Activated T-cell treated with anti-CD3 and anti-CD28 coated beads, Interleukin-2, amount 50 U/mL, for 4 hours (primary cell): ENCODE results near the gene ACSL4. TPM values are rescaled to one million over a fixed set of nuclear protein-coding genes. Genes with fewer than 3 reads are reported as not detected.
A peak's percentile ranks its signal among the peaks of the same experiment; 100 is the strongest.
"Not testable (repeated sequence)": the region's sequence is repeated elsewhere in the genome, so short reads cannot be mapped to it uniquely, and the experiment has no call there.

Source experiments
- ATAC-seq, 2 donors: fragments of 200-7000 bp; cut with Tn5 transposase; one replicate each; pipeline ENCODE4 v1.10.0; 2021
- DNase-seq: peaks from one replicate; pipeline ENCODE4 v3.0.0-alpha.2; 2020
- H3K27me3 Mint-ChIP-seq: one replicate; pipeline ENCODE4 v1.8.0; 2021; ENCODE audit warnings: low read depth, mixed read lengths
- H3K36me3 Mint-ChIP-seq: one replicate; pipeline ENCODE4 v1.8.0; 2022; ENCODE audit warnings: mixed read lengths; ENCODE audit not compliant: insufficient read depth
- H3K4me1 Mint-ChIP-seq: one replicate; pipeline ENCODE4 v1.8.0; 2021; ENCODE audit warnings: low read depth, mixed read lengths
- H3K4me3 Mint-ChIP-seq: one replicate; pipeline ENCODE4 v1.8.0; 2021; ENCODE audit warnings: mild to moderate bottlenecking, moderate library complexity, mixed read lengths
- H3K9me3 Mint-ChIP-seq: one replicate; pipeline ENCODE4 v1.8.0; 2021; ENCODE audit warnings: mixed read lengths
- total RNA-seq, 3 donors: library from RNA; stranded (reverse); gene quantifications; one replicate each; pipeline ENCODE4 v1.2.1, GENCODE V29; 2021

The ACSL4 gene
- total RNA-seq, 3 donors from 2014 or later: 59.7 to 66.7 (median 63.1) TPM

DNA sequence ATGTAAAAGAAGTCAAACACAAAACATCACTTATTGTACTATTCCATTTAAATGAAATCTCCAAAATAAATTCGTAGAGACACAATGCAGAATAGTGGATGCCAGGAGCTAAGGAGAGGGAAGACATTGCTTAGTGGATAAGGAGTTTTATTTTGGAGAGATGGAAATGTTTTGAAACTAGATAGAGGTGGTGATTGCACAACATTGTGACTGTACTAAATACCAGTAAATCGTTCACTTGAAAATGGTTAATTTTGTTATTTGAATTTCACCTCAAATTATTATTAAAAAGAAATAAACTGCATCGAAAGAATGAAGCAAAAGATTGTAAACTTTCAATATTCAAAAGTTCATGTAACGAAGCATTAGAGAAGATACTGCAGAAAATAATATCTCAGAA, 9.7 kb upstream of the ACSL4 start:
- no peaks in the 10 kb centered on the region for H3K36me3 Mint-ChIP-seq
- no peaks in the 10 kb centered on the region for H3K27me3 Mint-ChIP-seq
- no peaks in the 10 kb centered on the region for H3K9me3 Mint-ChIP-seq
- DNase-seq (no peak), ATAC-seq (no peak)
- no peak overlapping the region for H3K4me3 Mint-ChIP-seq
- no peaks in the 10 kb centered on the region for H3K4me1 Mint-ChIP-seq

DNA sequence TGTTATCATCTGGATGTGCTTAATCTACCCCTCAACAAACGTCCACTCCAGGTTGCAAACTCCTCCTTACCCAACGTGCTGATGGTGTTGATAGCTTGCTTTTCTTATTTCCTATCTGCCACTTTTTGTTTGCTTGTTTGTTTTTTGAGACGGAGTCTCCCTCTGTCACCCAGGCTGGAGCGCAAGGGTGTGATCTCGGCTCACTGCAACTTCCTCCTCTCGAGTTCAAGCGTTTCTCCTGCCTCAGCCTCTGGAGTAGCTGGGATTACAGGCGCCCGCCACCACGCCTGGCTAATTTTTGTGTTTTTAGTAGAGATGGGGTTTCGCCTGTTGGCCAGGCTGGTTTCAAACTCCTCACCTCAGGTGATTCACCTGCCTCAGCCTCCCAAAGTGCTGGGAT, 7.8 kb upstream of the ACSL4 start:
- H3K4me1 Mint-ChIP-seq, H3K4me3 Mint-ChIP-seq, H3K27me3 Mint-ChIP-seq, H3K36me3 Mint-ChIP-seq, DNase-seq, H3K9me3 Mint-ChIP-seq, ATAC-seq: not testable (repeated sequence)

DNA sequence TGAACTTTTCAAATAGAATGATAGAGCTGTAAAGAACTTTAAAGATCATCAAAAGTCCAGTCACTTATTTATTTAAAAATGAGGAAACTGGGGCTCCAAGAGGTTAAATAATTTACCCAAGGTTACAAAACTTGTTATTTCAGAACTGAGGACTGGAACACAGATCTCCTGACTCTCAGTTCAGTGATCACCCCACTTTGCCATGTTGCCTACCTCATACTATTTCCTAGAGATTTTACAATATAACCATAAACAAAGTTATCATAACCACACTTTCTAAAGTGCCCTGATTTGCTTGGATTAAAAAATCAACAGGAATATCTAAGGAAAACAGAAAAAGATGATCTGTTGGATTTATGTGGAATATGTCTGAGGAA, 7.4 kb upstream of the ACSL4 start:
- H3K36me3 Mint-ChIP-seq: no peaks in the 10 kb centered on the region
- DNase-seq (no peak), ATAC-seq (no peak)
- H3K4me1 Mint-ChIP-seq: no peaks in the 10 kb centered on the region
- H3K4me3 Mint-ChIP-seq: no peak overlapping the region
- H3K27me3 Mint-ChIP-seq: no peaks in the 10 kb centered on the region
- H3K9me3 Mint-ChIP-seq: no peaks in the 10 kb centered on the region

DNA sequence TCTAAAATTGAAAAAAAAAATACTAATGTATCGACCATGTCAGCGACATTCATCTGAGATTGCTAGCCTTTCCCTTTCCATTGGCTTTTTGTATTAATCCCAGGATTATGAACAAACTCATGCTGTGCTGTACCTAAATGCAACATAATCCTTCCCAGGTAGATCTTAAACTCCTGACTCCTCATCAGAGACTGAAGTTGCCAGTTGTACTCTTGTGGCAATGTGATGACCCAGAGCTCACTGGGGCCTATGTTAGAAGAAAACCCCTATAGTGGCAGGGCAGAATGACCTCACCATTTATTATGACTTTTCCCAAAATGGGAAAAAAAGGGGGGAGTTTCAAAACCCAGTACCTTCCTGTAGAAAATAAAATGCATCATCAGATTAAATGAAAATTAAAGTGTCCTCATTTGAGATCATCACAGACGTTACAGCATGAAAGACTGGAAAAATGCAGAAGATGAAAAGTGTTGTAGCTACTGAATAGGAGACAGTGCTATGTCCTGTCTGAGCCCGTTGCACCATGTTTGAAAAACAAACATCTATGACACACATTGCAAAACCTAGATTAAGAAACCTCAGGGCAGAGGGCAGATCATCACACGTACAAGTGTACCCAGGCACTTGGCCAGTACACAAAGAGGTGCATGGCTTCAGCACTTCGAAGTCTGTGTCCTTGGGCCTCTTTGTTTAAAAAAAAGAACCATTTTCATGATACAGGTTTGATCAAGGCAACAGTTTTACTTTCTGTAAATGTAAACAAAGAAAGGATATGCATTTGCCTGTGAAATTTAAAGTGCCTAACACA, 6.8 kb upstream of the ACSL4 start:
- Mint-ChIP-seq H3K36me3 (no peaks in the 10 kb centered on the region), H3K4me3 (no peak overlapping the region), H3K9me3 (no peaks in the 10 kb centered on the region), H3K27me3 (no peaks in the 10 kb centered on the region), H3K4me1 (no peaks in the 10 kb centered on the region)
- DNase-seq: no peak
- no peak for ATAC-seq

DNA sequence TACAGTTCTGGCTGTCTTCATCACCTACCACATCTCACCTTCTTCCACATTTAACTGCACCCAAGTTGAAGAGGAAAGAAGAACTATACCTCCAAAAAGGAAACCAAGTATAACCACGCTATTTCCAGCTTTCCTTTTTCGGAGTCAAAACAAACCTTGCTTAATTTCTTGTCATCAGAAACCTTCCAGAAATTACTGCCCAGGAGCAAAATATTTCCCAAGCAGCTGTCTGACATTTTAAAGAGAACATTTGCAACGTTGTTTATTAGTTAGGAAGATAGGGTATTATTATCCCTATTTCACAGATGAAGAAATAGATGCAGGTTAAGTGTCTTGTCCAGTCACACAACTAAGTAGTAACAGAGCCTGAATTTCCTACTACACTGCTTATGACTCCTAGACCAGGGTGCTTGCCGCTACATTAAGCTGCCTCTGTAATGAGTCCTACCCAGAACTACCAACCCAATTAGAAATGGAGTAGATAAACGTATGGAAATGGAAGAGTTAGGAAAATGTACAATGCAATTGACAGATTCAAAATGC, 2.2 kb upstream of the ACSL4 start:
- Mint-ChIP-seq H3K27me3 (no peaks in the 10 kb centered on the region), H3K9me3 (no peaks in the 10 kb centered on the region), H3K36me3 (peaks cover 1% of the 10 kb centered on the region), H3K4me1 (peaks cover 10% of the 10 kb centered on the region), H3K4me3 (no peak overlapping the region)
- DNase-seq (no peak), ATAC-seq (no peak)

DNA sequence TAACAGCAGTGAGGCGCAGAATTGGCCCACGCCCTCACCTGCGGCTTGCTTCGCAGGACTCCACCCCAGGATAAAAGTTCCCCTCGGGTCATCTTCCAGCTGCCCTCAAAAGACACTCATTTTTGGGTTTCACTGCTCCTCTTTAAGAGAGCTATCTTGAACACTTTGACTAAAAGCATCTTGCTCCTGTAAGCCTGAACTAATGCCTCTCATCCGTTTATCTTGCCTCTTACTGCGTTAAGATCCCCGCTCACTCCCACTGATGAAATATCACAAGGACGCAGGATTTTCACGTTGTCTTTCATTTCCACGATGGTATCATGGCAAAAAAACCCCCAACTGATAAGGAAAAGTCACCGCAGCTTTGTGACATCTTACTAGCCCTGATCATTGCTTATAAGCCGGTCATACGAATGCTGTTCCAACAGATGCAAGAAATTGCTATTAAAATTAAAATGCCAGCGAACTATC, 591 bp upstream of the ACSL4 start:
- Mint-ChIP-seq H3K36me3 (peaks cover 11% of the 10 kb centered on the region), H3K4me1 (peaks cover 21% of the 10 kb centered on the region), H3K9me3 (no peaks in the 10 kb centered on the region), H3K27me3 (no peaks in the 10 kb centered on the region), H3K4me3 (peak overlapping the region; percentile 87)
- ATAC-seq (no peak), DNase-seq (no peak)

DNA sequence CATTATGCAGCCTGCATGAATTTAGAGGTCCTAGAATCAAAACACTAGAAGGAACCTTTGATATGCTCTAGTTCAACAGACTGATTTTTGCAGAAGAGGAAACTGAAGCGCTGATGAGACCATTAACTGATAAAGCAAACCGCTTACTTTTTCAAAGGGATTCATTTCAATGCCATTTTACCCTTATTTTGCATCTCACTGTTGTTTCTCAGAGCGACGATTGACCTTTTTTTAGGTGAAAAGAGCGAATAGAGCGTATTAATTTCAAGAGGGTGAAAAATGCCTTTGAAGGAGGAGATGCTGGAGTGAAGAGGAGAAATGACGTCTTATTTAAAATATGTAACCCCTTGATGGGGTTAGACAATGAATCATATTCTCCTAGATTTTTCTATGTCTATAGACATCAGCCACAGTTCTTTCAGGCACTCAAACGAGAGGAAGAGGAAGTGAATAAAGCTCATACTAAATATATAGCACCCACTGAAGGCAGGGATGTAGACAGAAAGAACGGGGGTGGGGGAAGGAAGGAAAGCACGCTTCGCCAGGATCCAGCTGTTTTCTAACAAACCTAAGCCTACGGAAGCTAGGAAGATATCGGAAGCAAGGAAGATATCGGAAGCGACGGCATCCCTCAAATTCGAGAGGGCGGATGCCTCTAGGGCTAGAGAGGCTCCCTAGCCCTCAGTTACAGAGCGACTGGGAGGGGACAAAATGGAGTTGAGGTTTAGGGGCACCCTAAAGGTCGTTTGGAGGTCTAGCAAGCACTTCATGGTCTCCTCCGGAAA, 848 bp downstream of the ACSL4 start:
- Mint-ChIP-seq H3K4me3 (peak overlapping the region; percentile 95), H3K36me3 (peaks cover 11% of the 10 kb centered on the region), H3K27me3 (no peaks in the 10 kb centered on the region), H3K9me3 (no peaks in the 10 kb centered on the region), H3K4me1 (peaks cover 33% of the 10 kb centered on the region)
- ATAC-seq (peak; percentile 52 to 57), DNase-seq (peak; percentile 7)

DNA sequence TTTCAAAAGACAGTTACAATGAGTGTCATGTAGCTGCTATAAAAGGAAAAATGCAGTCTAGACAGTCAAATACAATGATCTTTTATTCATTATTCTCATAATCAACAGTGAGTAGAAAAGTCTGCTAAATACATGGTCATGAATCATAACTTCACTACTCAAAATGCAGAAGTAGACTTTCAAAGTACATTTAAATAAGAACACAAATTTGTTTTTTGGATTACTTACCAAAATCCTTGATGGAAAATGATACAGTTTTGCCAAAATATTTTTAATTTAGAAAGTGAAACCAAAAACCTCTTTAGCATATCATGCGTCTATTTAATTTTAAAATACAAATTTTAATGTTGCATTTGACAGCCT, 4.9 kb downstream of the ACSL4 start:
- DNase-seq (no peak), ATAC-seq (no peak)
- no peaks in the 10 kb centered on the region for H3K9me3 Mint-ChIP-seq
- H3K4me3 Mint-ChIP-seq: peak overlapping the region; percentile 45
- peaks cover 15% of the 10 kb centered on the region for H3K36me3 Mint-ChIP-seq
- H3K4me1 Mint-ChIP-seq: peaks cover 30% of the 10 kb centered on the region
- no peaks in the 10 kb centered on the region for H3K27me3 Mint-ChIP-seq

DNA sequence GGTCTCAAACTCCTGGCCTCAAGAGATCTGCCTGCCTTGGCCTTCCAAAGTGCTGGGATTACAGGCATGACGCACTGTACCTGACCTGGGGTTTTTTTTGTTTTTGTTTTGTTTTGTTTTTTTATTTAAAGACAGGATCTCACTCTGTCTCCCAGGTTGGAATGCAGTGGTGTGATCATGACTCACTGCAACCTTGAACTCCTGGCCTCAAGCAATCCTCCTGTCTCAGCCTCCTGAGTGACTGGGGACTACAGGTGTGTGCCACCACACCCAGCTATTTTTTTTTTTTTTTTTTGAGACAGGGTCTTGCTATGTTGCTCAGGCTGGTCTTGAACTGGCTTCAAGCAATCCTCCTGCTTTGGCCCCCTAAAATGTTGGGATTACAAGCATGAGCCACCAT, 8.1 kb downstream of the ACSL4 start:
- Mint-ChIP-seq H3K36me3 (peaks cover 10% of the 10 kb centered on the region), H3K4me1 (peaks cover 37% of the 10 kb centered on the region)
- H3K4me3 Mint-ChIP-seq, H3K27me3 Mint-ChIP-seq, H3K9me3 Mint-ChIP-seq, DNase-seq, ATAC-seq: not testable (repeated sequence)

DNA sequence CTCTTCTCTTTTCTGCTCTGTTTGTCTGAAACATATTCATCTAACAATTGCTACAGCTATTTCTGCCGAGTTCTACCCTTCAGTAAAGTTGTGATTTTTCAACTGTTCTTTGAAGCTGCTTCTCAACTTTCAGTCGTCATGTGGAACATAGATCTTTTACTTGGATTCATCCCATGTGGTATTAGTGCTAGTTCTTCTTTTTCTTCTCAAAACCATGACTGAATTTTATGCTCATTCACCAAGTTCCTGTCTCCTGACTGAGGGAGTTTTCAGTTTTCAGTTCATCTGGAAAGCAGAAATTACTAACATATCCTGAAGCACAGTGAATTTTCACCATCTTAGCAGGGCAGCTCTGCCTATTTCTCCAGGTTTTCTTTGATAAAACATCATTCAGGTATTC, 12.1 kb downstream of the ACSL4 start:
- no peak for DNase-seq
- ATAC-seq: no peak
- no peaks in the 10 kb centered on the region for H3K9me3 Mint-ChIP-seq
- H3K4me1 Mint-ChIP-seq: peaks cover 25% of the 10 kb centered on the region
- peaks cover 6% of the 10 kb centered on the region for H3K36me3 Mint-ChIP-seq
- H3K4me3 Mint-ChIP-seq: no peak overlapping the region
- no peaks in the 10 kb centered on the region for H3K27me3 Mint-ChIP-seq

DNA sequence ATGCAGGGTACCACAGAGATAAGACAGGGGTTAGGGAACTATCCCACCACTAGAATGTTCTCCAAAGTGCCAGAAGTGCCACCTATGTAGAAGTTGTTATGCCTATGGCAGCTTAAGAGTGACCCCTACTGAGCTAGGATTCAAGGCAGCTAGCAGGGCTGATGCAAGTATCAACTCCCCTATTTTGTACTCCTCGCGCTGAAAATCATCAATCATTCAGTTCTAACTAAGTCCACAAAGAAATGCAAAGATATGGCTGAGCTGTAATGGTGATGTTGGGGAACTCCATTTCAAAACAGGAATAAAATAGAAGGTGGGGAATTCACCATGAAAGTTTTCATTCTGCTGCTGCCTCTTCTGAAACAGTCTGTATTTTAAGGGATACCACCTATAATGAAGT, 13.8 kb downstream of the ACSL4 start:
- no peak overlapping the region for H3K4me3 Mint-ChIP-seq
- peaks cover 3% of the 10 kb centered on the region for H3K36me3 Mint-ChIP-seq
- H3K9me3 Mint-ChIP-seq: no peaks in the 10 kb centered on the region
- peaks cover 27% of the 10 kb centered on the region for H3K4me1 Mint-ChIP-seq
- ATAC-seq (no peak), DNase-seq (no peak)
- H3K27me3 Mint-ChIP-seq: no peaks in the 10 kb centered on the region

DNA sequence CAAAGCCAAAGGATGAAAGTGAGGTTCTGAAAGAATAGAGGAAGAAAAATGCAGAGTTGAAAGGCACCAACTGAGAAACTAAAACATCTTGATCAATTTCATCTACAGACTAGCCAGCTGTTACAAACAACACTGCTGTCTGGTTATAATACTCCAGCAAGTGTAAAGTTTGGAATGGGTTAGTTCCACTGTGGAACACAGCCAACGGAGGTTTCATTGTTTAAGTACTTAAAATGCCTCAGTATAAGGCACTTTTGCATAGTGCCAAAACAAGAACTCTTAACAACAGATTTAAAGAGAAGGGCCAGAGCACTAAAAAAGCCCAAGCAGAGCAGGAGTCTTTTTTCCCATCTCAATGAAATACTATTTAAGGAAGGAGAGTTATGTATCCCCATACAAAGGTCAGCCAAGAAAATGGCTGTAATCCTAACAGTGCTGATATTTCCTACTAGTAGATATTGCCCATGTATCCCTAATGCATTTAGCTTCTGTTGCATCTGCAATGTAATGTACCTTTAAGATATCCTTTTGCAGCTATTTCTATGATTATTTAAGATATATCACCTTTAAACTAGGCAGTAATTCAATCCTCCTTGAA, 16.5 kb downstream of the ACSL4 start:
- DNase-seq: no peak
- H3K4me1 Mint-ChIP-seq: peaks cover 28% of the 10 kb centered on the region
- H3K9me3 Mint-ChIP-seq: no peaks in the 10 kb centered on the region
- no peak for ATAC-seq
- H3K27me3 Mint-ChIP-seq: no peaks in the 10 kb centered on the region
- peaks cover 3% of the 10 kb centered on the region for H3K36me3 Mint-ChIP-seq
- H3K4me3 Mint-ChIP-seq: no peak overlapping the region

DNA sequence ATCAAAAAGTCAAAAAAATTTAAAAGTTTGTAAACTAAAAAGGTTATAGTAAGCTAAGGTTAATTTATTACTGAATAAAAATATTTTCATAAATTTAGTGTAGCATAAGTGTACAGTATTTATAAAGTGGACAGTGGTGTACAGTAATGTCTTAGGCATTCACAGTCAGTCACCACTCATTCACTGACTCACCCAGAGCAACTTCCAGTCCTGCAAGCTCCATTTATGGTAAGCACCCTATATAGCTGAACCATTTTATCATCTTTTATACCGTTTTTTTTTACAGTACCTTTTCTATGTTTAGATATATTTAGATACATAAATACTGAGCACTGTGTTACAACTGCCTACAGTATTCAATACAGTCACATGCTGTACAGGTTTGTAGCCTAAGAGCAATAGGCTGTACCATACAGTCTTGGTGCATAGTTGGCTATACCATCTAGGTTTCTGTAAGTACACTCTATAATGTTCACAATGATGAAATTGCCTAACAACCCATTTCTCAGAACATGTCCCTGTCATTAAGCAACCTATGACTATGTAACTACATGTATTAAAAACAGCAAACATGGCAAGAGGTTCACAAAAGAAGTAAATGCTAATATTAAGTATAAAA, 18.6 kb downstream of the ACSL4 start:
- Mint-ChIP-seq H3K27me3 (no peaks in the 10 kb centered on the region), H3K36me3 (peaks cover 3% of the 10 kb centered on the region), H3K4me1 (peaks cover 36% of the 10 kb centered on the region), H3K4me3 (no peak overlapping the region), H3K9me3 (no peaks in the 10 kb centered on the region)
- ATAC-seq: no peak
- DNase-seq: no peak

DNA sequence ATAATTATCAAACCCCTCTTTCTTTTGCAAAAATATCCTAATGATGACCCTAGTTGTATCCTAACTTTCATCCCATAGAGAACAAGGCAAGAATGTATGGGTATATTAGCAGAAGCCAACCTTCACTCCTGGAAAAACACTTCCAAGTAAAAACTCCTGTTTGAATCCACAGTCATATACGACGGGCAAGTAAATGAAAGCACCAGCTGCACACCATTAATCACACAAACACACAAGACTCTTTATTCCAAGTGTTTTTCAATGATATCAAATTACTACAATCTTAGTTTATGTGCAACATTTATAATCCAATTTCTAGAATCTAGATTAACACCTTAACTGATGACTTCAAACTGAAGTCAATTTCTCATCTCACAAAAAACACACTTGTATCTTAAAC, 22.9 kb downstream of the ACSL4 start:
- no peak overlapping the region for H3K4me3 Mint-ChIP-seq
- H3K9me3 Mint-ChIP-seq: no peaks in the 10 kb centered on the region
- DNase-seq: no peak

More for the DNA sequence above, 22.9 kb downstream of the ACSL4 start:
- peaks cover 53% of the 10 kb centered on the region for H3K4me1 Mint-ChIP-seq
- no peak for ATAC-seq
- H3K36me3 Mint-ChIP-seq: peaks cover 4% of the 10 kb centered on the region
- H3K27me3 Mint-ChIP-seq: no peaks in the 10 kb centered on the region
